ENCODE results near the gene CEBPB.
A peak's percentile ranks its signal among the peaks of the same experiment; 100 is the strongest.

- TF ChIP-seq NFIC (IDR thresholded peaks at IDR 0.05) (no peak), MAX (IDR thresholded peaks at IDR 0.05) (no peak; the same call in 1 of the 2 replicates), TEAD4 (IDR thresholded peaks at IDR 0.05) (0 out of 2 replicates have a peak, but pooled peaks have one; percentile 4), RAD21 (IDR thresholded peaks at IDR 0.05; ENCODE audit: low read depth) (peak; percentile 69), YY1 (IDR thresholded peaks at IDR 0.05; ENCODE audit: low read depth) (no peak), EP300 (IDR thresholded peaks at IDR 0.05; ENCODE audit: borderline replicate concordance) (no peak; the same call in 1 of the 2 replicates), USF1 (IDR thresholded peaks at IDR 0.05) (no peak), TAF1 (IDR thresholded peaks at IDR 0.05; ENCODE audit: low read depth) (peak; percentile 71)
- TF ChIP-seq, protein P1, sequence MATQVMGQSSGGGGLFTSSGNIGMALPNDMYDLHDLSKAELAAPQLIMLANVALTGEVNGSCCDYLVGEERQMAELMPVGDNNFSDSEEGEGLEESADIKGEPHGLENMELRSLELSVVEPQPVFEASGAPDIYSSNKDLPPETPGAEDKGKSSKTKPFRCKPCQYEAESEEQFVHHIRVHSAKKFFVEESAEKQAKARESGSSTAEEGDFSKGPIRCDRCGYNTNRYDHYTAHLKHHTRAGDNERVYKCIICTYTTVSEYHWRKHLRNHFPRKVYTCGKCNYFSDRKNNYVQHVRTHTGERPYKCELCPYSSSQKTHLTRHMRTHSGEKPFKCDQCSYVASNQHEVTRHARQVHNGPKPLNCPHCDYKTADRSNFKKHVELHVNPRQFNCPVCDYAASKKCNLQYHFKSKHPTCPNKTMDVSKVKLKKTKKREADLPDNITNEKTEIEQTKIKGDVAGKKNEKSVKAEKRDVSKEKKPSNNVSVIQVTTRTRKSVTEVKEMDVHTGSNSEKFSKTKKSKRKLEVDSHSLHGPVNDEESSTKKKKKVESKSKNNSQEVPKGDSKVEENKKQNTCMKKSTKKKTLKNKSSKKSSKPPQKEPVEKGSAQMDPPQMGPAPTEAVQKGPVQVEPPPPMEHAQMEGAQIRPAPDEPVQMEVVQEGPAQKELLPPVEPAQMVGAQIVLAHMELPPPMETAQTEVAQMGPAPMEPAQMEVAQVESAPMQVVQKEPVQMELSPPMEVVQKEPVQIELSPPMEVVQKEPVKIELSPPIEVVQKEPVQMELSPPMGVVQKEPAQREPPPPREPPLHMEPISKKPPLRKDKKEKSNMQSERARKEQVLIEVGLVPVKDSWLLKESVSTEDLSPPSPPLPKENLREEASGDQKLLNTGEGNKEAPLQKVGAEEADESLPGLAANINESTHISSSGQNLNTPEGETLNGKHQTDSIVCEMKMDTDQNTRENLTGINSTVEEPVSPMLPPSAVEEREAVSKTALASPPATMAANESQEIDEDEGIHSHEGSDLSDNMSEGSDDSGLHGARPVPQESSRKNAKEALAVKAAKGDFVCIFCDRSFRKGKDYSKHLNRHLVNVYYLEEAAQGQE (IDR thresholded peaks at IDR 0.05; ENCODE audit: low read depth), result no peak
These were observed at the start of gene CEBPB for GRCh38 chr20:50190251-50191064.

Data from Ishikawa (cell line).